ENCODE measurements around the gene GBA3. TPM values are rescaled to one million over a fixed set of nuclear protein-coding genes. Genes with fewer than 3 reads are reported as not detected.

GBA3 gene
- total and polyA plus RNA-seq, 2 of the 8 experiments (the other 6 are each of a cell fraction or from before 2014, with no cell fraction given), result not detected

- TF ChIP-seq FOSL1 (IDR thresholded peaks at IDR 0.05; ENCODE audit: insufficient read depth, low read depth, low read length) (no peak), SAP30 (IDR thresholded peaks at IDR 0.05; ENCODE audit: insufficient read depth, insufficient replicate concordance, low read length) (no peak), PHF8 (conservative IDR thresholded peaks at IDR 0.05; ENCODE audit: low read depth, low read length) (no peak), GTF2F1 (IDR thresholded peaks at IDR 0.05; ENCODE audit: borderline replicate concordance, low read depth, low read length) (no peak), ASH2L (IDR thresholded peaks at IDR 0.05; ENCODE audit: low read length) (no peak)
Measured at GRCh38 chr4:22668702-22669101, 24.0 kb upstream of the GBA3 start (continued).
